HG03342 (cell line): ENCODE results near the gene TPP1.
A peak's percentile ranks its signal among the peaks of the same experiment; 100 is the strongest.

Experiments used
- ATAC-seq: cut with Tn5 transposase; IDR thresholded peaks from one replicate; pipeline ENCODE4 v1.9.1; 2021; ENCODE audit warnings: mild to moderate bottlenecking, moderate library complexity; ENCODE audit not compliant: unreplicated experiment

Gene TPP1

GRCh38 chr11:6619004-6619745 lies at the start of gene TPP1:
TSS of gene TPP1 (minus strand) at chr11:6619422. CDS start at chr11:6619400, 22 bp downstream.
- peak; percentile 99 for ATAC-seq

- peak; percentile 48 for ATAC-seq
These were observed 48.6 kb upstream of the TPP1 start for GRCh38 chr11:6667733-6668374.

GRCh38 chr11:6666302-6667183 lies 47.3 kb upstream of the TPP1 start:
- no peak for ATAC-seq

GRCh38 chr11:6664551-6664950 lies 45.3 kb upstream of the TPP1 start:
- ATAC-seq, result no peak

- ATAC-seq, result no peak
These were observed 44.7 kb upstream of the TPP1 start for GRCh38 chr11:6663794-6664469.

- no peak for ATAC-seq
These were observed 41.5 kb upstream of the TPP1 start for GRCh38 chr11:6660712-6661111.

- ATAC-seq, result no peak
These were observed 39.4 kb upstream of the TPP1 start for GRCh38 chr11:6658647-6659046.

GRCh38 chr11:6657346-6657745 lies 38.1 kb upstream of the TPP1 start:
- ATAC-seq, result no peak

- no peak for ATAC-seq
These were observed 37.7 kb upstream of the TPP1 start for GRCh38 chr11:6656936-6657335.

GRCh38 chr11:6656584-6656915 lies 37.3 kb upstream of the TPP1 start:
- no peak for ATAC-seq

GRCh38 chr11:6655790-6656583 lies 36.8 kb upstream of the TPP1 start, which contains the start of gene DCHS1:
TSS of gene DCHS1 (minus strand) at chr11:6655809. CDS start at chr11:6641613, 14,196 bp downstream.
- no peak for ATAC-seq

- ATAC-seq, result no peak
These were observed 36.0 kb upstream of the TPP1 start for GRCh38 chr11:6655020-6655789.

- no peak for ATAC-seq
These were observed 35.2 kb upstream of the TPP1 start for GRCh38 chr11:6654281-6655019.

- ATAC-seq, result no peak
These were observed 34.4 kb upstream of the TPP1 start for GRCh38 chr11:6653656-6654055.

- no peak for ATAC-seq
These were observed 33.9 kb upstream of the TPP1 start for GRCh38 chr11:6653097-6653496.

GRCh38 chr11:6652182-6652581 lies 33.0 kb upstream of the TPP1 start:
- ATAC-seq, result no peak

GRCh38 chr11:6650980-6651379 lies 31.8 kb upstream of the TPP1 start:
- no peak for ATAC-seq

- ATAC-seq, result no peak
These were observed 30.9 kb upstream of the TPP1 start for GRCh38 chr11:6650104-6650503.

- ATAC-seq, result no peak
These were observed 29.3 kb upstream of the TPP1 start for GRCh38 chr11:6648501-6648900.
